ENCODE data around the gene TEX2. TPM values are rescaled to one million over a fixed set of nuclear protein-coding genes. Genes with fewer than 3 reads are reported as not detected.

TEX2 gene
- total and polyA plus RNA-seq, 2 of the 13 experiments (the other 11 are each of a cell fraction or from before 2014, with no cell fraction given): 21.4 to 37.7 TPM

DNA sequence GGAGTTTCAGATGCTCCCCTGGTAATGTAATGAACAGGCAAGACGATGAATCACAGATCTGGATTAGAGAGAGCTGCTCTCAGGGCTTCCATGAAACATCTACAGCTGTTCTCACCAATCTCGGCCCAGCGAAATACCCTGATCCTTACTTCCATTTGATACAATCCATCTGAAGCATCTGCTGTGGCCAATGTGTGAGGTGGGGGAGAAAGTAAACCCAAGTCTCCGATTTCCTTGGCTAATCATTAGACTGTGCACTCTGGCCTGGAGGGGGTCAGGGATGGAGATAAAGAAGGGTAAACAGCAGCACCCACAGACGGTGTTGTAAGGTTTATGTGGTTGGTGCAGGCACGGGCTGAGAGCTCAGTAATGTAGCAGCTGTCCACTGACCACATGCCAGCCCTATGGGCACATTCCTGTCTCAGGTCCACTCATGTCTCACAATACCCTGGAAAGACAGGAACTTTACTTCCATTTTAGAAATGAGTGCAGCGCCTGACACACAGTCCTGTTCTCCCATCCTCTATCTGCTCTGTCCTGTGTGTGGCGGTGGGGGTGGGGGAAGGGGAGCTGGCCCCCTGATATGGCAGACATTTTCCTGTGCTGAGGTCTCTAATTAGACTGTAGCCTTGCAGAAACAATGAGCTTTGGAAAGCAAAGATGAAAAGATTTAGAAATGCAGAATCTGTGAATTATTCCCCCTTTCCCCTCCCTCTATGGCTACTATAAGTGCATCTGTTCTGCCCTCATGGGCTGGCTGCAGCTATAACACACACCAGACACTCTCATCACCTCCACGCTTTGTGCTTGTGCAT, 84.8 kb downstream of the TEX2 start (continued):
- TF ChIP-seq POLR2AphosphoS5 (IDR thresholded peaks at IDR 0.05; ENCODE audit: low read depth, low read length) (no peak), SNAPC2 (CRISPR knock-in tag; IDR thresholded peaks at IDR 0.05) (0 out of 2 replicates have a peak, but pooled peaks have one; percentile 13), DR1 (CRISPR knock-in tag; IDR thresholded peaks at IDR 0.05) (no peak), TGIF2 (CRISPR knock-in tag; IDR thresholded peaks at IDR 0.05) (0 out of 2 replicates have a peak, but pooled peaks have one; percentile 16), ZNF572 (CRISPR knock-in tag; IDR thresholded peaks at IDR 0.05) (0 out of 2 replicates have a peak, but pooled peaks have one; percentile 79), AKNA (CRISPR knock-in tag; IDR thresholded peaks at IDR 0.05; ENCODE audit: borderline replicate concordance) (no peak), MEIS1 (CRISPR knock-in tag; IDR thresholded peaks at IDR 0.05; ENCODE audit: borderline replicate concordance) (peak; percentile 38; the same call in 1 of the 2 replicates), REPIN1 (CRISPR knock-in tag; IDR thresholded peaks at IDR 0.05; ENCODE audit: borderline replicate concordance, low read depth) (0 out of 2 replicates have a peak, but pooled peaks have one; percentile 21), TARDBP (CRISPR knock-in tag; IDR thresholded peaks at IDR 0.05) (peak; percentile 2; the same call in 1 of the 2 replicates), FOXA1 (IDR thresholded peaks at IDR 0.05) (no peak; the same call in 1 of the 2 replicates), FOXA1 (CRISPR knock-in tag; IDR thresholded peaks at IDR 0.05) (peak; percentile 96), ZNF766 (CRISPR knock-in tag; IDR thresholded peaks at IDR 0.05; ENCODE audit: borderline replicate concordance) (peak; percentile 57; the same call in 1 of the 2 replicates), ZMYM3 (CRISPR knock-in tag; IDR thresholded peaks at IDR 0.05) (peak; percentile 78)
- TF ChIP-seq, protein P1, sequence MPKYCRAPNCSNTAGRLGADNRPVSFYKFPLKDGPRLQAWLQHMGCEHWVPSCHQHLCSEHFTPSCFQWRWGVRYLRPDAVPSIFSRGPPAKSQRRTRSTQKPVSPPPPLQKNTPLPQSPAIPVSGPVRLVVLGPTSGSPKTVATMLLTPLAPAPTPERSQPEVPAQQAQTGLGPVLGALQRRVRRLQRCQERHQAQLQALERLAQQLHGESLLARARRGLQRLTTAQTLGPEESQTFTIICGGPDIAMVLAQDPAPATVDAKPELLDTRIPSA (CRISPR knock-in tag; IDR thresholded peaks at IDR 0.05; ENCODE audit: borderline replicate concordance): 0 out of 2 replicates have a peak, but pooled peaks have one; percentile 29
- TF ChIP-seq, protein P2, sequence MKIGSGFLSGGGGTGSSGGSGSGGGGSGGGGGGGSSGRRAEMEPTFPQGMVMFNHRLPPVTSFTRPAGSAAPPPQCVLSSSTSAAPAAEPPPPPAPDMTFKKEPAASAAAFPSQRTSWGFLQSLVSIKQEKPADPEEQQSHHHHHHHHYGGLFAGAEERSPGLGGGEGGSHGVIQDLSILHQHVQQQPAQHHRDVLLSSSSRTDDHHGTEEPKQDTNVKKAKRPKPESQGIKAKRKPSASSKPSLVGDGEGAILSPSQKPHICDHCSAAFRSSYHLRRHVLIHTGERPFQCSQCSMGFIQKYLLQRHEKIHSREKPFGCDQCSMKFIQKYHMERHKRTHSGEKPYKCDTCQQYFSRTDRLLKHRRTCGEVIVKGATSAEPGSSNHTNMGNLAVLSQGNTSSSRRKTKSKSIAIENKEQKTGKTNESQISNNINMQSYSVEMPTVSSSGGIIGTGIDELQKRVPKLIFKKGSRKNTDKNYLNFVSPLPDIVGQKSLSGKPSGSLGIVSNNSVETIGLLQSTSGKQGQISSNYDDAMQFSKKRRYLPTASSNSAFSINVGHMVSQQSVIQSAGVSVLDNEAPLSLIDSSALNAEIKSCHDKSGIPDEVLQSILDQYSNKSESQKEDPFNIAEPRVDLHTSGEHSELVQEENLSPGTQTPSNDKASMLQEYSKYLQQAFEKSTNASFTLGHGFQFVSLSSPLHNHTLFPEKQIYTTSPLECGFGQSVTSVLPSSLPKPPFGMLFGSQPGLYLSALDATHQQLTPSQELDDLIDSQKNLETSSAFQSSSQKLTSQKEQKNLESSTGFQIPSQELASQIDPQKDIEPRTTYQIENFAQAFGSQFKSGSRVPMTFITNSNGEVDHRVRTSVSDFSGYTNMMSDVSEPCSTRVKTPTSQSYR (CRISPR knock-in tag; IDR thresholded peaks at IDR 0.05; ENCODE audit: borderline replicate concordance): peak; percentile 87; the same call in 1 of the 2 replicates
- TF ChIP-seq, protein P3, sequence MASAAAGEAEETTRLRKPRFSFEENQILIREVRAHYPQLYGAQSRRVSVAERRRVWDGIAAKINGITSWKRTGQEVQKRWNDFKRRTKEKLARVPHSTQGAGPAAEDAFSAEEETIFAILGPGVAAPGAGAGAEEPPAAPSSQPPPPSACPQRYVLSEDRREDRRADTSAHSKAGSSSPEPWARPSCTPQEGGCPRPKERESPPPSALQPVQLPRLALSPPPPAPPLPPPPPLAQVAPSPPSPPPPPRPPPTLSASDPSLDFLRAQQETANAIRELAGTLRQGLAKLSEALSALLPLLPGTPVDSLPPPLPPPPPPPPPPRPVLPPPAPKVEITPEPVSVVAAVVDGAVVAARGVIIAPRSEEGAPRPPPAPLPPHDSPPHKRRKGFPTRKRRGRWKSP (CRISPR knock-in tag; IDR thresholded peaks at IDR 0.05): 0 out of 2 replicates have a peak, but pooled peaks have one; percentile 20
- TF ChIP-seq, protein P4, sequence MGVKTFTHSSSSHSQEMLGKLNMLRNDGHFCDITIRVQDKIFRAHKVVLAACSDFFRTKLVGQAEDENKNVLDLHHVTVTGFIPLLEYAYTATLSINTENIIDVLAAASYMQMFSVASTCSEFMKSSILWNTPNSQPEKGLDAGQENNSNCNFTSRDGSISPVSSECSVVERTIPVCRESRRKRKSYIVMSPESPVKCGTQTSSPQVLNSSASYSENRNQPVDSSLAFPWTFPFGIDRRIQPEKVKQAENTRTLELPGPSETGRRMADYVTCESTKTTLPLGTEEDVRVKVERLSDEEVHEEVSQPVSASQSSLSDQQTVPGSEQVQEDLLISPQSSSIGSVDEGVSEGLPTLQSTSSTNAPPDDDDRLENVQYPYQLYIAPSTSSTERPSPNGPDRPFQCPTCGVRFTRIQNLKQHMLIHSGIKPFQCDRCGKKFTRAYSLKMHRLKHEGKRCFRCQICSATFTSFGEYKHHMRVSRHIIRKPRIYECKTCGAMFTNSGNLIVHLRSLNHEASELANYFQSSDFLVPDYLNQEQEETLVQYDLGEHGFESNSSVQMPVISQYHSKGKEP (CRISPR knock-in tag; IDR thresholded peaks at IDR 0.05): no peak

All from HepG2 (cell line).